Activated CD4-positive, alpha-beta T cell treated with anti-CD3 and anti-CD28 coated beads, Interleukin-2, Interleukin-6, amounts not matched to agents 100 ng/mL and 50 ng/mL, durations not matched to agents 16 hours and 8 hours (primary cell): ENCODE results near the gene CEP85L.

Experiments
- DNase-seq: peaks from one replicate; pipeline ENCODE4 v3.0.0-alpha.2; 2020

The CEP85L gene

GRCh38 chr6:118659513-118660217 is 8.3 kb upstream of the CEP85L start:
- no peak for DNase-seq

GRCh38 chr6:118656847-118657451 is 5.6 kb upstream of the CEP85L start:
- peak; percentile 52 for DNase-seq

- DNase-seq = no peak
These were observed 742 bp upstream of the CEP85L start for GRCh38 chr6:118652051-118652615.

- DNase-seq = peak; percentile 52
These were observed 659 bp downstream of the CEP85L start for GRCh38 chr6:118650582-118651281.

- no peak for DNase-seq
These were observed 1.3 kb downstream of the CEP85L start for GRCh38 chr6:118649918-118650581.

GRCh38 chr6:118648866-118649554 is 2.4 kb downstream of the CEP85L start:
- no peak for DNase-seq

- DNase-seq = no peak
These were observed 4.4 kb downstream of the CEP85L start for GRCh38 chr6:118646977-118647376.

GRCh38 chr6:118645395-118645794 is 6.0 kb downstream of the CEP85L start:
- DNase-seq = no peak

- no peak for DNase-seq
These were observed 7.4 kb downstream of the CEP85L start for GRCh38 chr6:118644007-118644406.

- no peak for DNase-seq
These were observed 10.3 kb downstream of the CEP85L start for GRCh38 chr6:118641042-118641441.

GRCh38 chr6:118639054-118639964 is 12.1 kb downstream of the CEP85L start:
- DNase-seq = no peak

- DNase-seq = no peak
These were observed 13.1 kb downstream of the CEP85L start for GRCh38 chr6:118638288-118638687.

- no peak for DNase-seq
These were observed 15.3 kb downstream of the CEP85L start for GRCh38 chr6:118635909-118636735.

- peak; percentile 14 for DNase-seq
These were observed 19.0 kb downstream of the CEP85L start for GRCh38 chr6:118632359-118632758.

GRCh38 chr6:118630923-118631322 is 20.5 kb downstream of the CEP85L start:
- DNase-seq = no peak

- no peak for DNase-seq
These were observed 21.3 kb downstream of the CEP85L start for GRCh38 chr6:118630067-118630466.

- no peak for DNase-seq
These were observed 23.7 kb downstream of the CEP85L start for GRCh38 chr6:118627724-118628123.

GRCh38 chr6:118625833-118626232 is 25.6 kb downstream of the CEP85L start:
- DNase-seq = no peak

- no peak for DNase-seq
These were observed 29.5 kb downstream of the CEP85L start for GRCh38 chr6:118621799-118622470.

- DNase-seq = no peak
These were observed 31.2 kb downstream of the CEP85L start for GRCh38 chr6:118620202-118620601.
